Spleen (tissue), 7 donors: ENCODE results near the gene UBE2D2.

Experiments
- POLR2A ChIP-seq, 3 donors: fragments of 450-650 bp; IDR thresholded peaks; one replicate each; pipeline ENCODE4 v1.5.1; 2017; ENCODE audit warnings: antibody characterized with exemption in 3 of 3, mild to moderate bottlenecking in 1 of 3
- POLR2AphosphoS5 ChIP-seq, 3 donors: sonication (generic); formaldehyde crosslinking; IDR thresholded peaks; one replicate each; pipeline ENCODE4 v1.5.1; 2017; ENCODE audit warnings: antibody characterized with exemption in 3 of 3
- TF ChIP-seq, protein P1 (sequence below), 11 experiments: fragments of 200-600 bp in 7 of 11; fragments of 450-650 bp in 4 of 11; sonication (generic) in 4 of 11; IDR thresholded peaks in 8 of 11; conservative IDR thresholded peaks in 3 of 11; 1 replicate in 7 of 11; 2 replicates in 4 of 11; pipeline versions ENCODE4 v1.4.0 to v1.8.0; 2016 to 2021; ENCODE audit warnings: antibody characterized with exemption in 11 of 11, inconsistent platforms in 4 of 11, mild to moderate bottlenecking in 1 of 11
- donor health status: DM: no; HTN: no; CAD: no; lungs with moderate emphysema.
- donor health status: DM: no; HTN: no; CAD: no.
- donor health status: DM: no; HTN: no; CAD: no.

GRCh38 chr5:139645430-139645871 is 84.3 kb downstream of the UBE2D2 start:
- TF ChIP-seq, protein P1, sequence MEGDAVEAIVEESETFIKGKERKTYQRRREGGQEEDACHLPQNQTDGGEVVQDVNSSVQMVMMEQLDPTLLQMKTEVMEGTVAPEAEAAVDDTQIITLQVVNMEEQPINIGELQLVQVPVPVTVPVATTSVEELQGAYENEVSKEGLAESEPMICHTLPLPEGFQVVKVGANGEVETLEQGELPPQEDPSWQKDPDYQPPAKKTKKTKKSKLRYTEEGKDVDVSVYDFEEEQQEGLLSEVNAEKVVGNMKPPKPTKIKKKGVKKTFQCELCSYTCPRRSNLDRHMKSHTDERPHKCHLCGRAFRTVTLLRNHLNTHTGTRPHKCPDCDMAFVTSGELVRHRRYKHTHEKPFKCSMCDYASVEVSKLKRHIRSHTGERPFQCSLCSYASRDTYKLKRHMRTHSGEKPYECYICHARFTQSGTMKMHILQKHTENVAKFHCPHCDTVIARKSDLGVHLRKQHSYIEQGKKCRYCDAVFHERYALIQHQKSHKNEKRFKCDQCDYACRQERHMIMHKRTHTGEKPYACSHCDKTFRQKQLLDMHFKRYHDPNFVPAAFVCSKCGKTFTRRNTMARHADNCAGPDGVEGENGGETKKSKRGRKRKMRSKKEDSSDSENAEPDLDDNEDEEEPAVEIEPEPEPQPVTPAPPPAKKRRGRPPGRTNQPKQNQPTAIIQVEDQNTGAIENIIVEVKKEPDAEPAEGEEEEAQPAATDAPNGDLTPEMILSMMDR (IDR thresholded peaks at IDR 0.05 in 8 of 11, conservative IDR thresholded peaks at IDR 0.05 in 3 of 11) = no peak
- no peak for TF ChIP-seq POLR2AphosphoS5 (IDR thresholded peaks at IDR 0.05)
- TF ChIP-seq POLR2A (IDR thresholded peaks at IDR 0.05) = no peak
